Measurements from ENCODE around the gene ZNF624.

ZNF624 gene

DNA sequence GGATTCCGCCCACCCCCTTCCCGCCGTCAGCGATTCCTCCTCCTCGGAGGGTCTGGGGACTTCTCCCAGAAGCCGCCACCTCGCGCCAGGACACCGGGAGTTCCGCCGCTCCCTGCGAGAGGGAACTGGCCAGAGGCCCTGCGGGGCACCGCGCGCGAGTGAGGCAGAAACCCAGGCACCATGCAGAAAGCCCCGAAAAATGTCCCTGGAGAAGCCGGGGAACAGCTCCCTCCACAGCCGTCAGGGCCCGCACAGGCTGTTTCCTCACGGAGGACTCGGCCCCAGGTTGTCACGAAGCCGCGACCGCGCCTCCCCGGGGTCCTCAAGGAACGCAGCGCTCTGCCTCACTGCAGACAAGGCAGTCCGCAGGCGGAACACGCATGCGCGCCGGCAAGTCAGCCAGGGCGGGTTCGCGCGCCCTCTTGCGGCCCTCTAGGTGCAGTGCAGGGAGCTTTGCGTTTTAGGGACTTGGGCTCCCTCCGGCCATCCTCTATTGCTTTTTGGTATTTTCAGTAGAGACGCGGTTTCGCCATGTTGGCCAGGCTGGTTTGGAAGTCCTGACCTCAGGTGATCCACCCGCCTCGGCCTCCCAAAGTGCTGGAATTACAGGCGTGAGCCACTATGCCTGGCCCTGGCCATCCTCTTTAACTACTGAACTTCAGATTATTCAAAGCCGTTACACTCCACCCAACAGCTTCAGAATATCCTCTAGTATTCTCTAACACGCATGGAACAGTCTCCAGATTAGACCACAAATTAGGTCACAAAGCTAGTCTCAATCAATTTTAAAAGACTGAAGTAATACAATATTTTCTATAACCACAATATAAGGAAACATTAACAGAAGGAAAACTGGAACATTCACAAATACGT, 64.3 kb downstream of the ZNF624 start:
- peak; percentile 63 to 74 for DNase-seq

- DNase-seq = no peak
These were observed 67.9 kb downstream of the ZNF624 start for GRCh38 chr17:16585796-16586195.

- DNase-seq = peak; percentile 32 to 63
These were observed 69.2 kb downstream of the ZNF624 start for GRCh38 chr17:16584273-16584995.

- DNase-seq = no peak
These were observed 69.9 kb downstream of the ZNF624 start for GRCh38 chr17:16583781-16584180.

GRCh38 chr17:16573466-16573865, 80.2 kb downstream of the ZNF624 start:
- no peak for DNase-seq
